HFFc6 (cell line): ENCODE results near the gene DEF6. TPM values are rescaled to one million over a fixed set of nuclear protein-coding genes. Genes with fewer than 3 reads are reported as not detected.

ENCODE experiments used
- DNase-seq: peaks from one replicate; pipeline ENCODE4 v3.0.0-alpha.2; 2018
- H3K27ac Mint-ChIP-seq: 2 replicates; pipeline ENCODE4 v1.8.0; 2020; ENCODE audit warnings: mild to moderate bottlenecking, mixed read lengths
- H3K27me3 Mint-ChIP-seq: 2 replicates; pipeline ENCODE4 v1.8.0; 2021; ENCODE audit warnings: mild to moderate bottlenecking, moderate library complexity, mixed read lengths; ENCODE audit not compliant: insufficient read depth
- H3K36me3 Mint-ChIP-seq: 2 replicates; pipeline ENCODE4 v1.8.0; 2021; ENCODE audit warnings: low read depth, mixed read lengths
- H3K4me1 Mint-ChIP-seq: 2 replicates; pipeline ENCODE4 v1.8.0; 2020; ENCODE audit warnings: low read depth, mixed read lengths
- H3K4me3 Mint-ChIP-seq: 2 replicates; pipeline ENCODE4 v1.8.0; 2020; ENCODE audit warnings: mild to moderate bottlenecking, moderate library complexity, mixed read lengths
- H3K9me3 Mint-ChIP-seq: 2 replicates; pipeline ENCODE4 v1.8.0; 2020; ENCODE audit warnings: mild to moderate bottlenecking, mixed read lengths
- total RNA-seq, 6 experiments: library from RNA; stranded (reverse); fragmentation: NEBNext Ultra II Directional; extraction: Animal tissue kit (Norgen Biotek cat#: 25700); gene quantifications; 2 replicates in 1 of 6; 3 replicates in 5 of 6; pipeline ENCODE4 v1.2.3, GENCODE V29; 2021
- TF ChIP-seq, protein P1 (sequence below): fragments of 200-600 bp; sonication (generic); IDR thresholded peaks from 2 replicates; pipeline ENCODE4 v1.5.0; 2021; ENCODE audit warnings: antibody characterized with exemption, mild to moderate bottlenecking

DEF6 gene
- total RNA-seq, 6 experiments from 2014 or later: 2.8 to 4.8 (median 3.6) TPM

DNA sequence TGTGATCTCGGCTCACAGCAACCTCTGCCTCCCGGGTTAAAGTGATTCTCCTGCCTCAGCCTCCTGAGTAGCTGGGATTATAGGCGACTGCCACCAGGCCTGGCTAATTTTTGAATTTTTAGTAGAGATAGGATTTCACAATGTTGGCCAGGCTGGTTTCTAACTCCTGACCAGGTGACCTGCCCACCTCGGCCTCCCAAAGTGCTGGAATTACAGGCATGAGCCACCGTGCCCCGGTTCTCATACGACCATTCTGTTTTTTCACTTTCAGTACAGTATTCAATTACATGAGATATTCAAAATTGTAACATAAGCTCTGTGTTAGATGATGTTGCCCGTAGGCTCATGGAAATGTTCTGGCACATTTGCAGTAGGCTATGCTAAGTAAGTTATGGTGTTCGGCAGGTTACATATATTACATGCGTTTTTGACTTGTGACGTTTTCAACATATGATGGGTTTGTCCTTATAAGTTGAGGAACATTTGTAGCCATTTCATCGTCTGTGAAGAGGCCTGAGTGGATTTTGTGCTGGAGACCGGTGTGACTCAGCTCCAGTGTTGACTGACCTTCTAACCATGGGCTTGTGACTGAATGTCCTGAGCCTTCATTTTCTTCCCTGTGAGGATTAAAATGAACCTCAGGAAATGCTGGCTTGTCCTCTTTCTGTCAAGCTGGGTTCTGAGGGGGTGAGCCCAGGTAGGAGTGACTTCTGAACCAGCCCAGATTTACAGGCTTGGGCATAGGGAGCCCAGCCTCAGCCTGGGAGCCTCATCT lies 56.9 kb downstream of the DEF6 start:
- peak; percentile 51 for DNase-seq
- Mint-ChIP-seq H3K36me3 (peaks cover 68% of the 10 kb centered on the region), H3K27ac (peak overlapping the region; percentile 82), H3K27me3 (peaks cover 2% of the 10 kb centered on the region; the same call in 1 of the 2 replicates), H3K4me3 (no peak overlapping the region), H3K4me1 (peaks cover 63% of the 10 kb centered on the region), H3K9me3 (no peaks in the 10 kb centered on the region)
- TF ChIP-seq, protein P1, sequence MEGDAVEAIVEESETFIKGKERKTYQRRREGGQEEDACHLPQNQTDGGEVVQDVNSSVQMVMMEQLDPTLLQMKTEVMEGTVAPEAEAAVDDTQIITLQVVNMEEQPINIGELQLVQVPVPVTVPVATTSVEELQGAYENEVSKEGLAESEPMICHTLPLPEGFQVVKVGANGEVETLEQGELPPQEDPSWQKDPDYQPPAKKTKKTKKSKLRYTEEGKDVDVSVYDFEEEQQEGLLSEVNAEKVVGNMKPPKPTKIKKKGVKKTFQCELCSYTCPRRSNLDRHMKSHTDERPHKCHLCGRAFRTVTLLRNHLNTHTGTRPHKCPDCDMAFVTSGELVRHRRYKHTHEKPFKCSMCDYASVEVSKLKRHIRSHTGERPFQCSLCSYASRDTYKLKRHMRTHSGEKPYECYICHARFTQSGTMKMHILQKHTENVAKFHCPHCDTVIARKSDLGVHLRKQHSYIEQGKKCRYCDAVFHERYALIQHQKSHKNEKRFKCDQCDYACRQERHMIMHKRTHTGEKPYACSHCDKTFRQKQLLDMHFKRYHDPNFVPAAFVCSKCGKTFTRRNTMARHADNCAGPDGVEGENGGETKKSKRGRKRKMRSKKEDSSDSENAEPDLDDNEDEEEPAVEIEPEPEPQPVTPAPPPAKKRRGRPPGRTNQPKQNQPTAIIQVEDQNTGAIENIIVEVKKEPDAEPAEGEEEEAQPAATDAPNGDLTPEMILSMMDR: no peak

DNA sequence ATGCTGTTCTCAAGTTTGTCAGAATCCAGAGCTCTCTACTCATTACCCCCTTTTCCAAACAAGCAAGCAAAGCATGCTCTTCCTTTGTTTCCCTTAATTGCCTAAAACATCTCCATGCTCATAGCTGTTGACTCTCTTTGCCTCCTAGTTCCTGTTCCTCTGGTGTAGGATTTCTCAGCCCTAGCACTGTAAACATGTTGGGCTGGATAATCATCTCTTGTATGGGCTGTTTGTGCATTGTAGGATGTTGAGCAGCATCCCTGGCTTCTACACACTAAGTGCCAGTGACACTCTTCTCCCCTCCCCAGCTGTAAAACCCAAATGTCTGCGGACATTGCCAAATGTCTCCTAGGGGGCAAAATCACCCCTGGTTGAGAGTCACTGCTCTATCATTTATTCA lies 58.8 kb downstream of the DEF6 start:
- no peaks in the 10 kb centered on the region for H3K9me3 Mint-ChIP-seq
- H3K27me3 Mint-ChIP-seq: no peaks in the 10 kb centered on the region
- TF ChIP-seq, protein P1: no peak
- H3K36me3 Mint-ChIP-seq: peaks cover 55% of the 10 kb centered on the region
- peaks cover 73% of the 10 kb centered on the region for H3K4me1 Mint-ChIP-seq
- no peak overlapping the region; the same call in 1 of the 2 replicates for H3K27ac Mint-ChIP-seq
- no peak overlapping the region for H3K4me3 Mint-ChIP-seq
- no peak for DNase-seq

DNA sequence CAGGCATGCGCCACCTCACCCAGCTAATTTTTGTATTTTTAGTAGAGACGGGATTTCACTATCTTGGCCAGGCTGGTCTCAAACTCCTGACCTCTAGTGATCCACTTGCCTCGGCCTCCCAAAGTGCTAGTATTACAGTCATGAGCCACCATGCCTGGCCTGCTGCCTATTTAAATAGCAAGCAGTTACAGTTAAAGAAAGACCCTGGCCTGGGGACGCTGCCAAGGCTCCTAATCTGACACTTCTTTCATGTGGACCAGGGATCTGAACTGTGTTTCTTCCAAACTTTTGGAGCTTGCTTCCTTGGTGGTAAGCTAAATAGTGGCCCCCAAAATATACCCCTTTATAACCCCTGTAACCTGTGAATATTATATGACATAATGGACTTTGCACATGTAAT lies 60.1 kb downstream of the DEF6 start:
- H3K27me3 Mint-ChIP-seq: no peaks in the 10 kb centered on the region; the same call in 1 of the 2 replicates
- H3K9me3 Mint-ChIP-seq: no peaks in the 10 kb centered on the region
- DNase-seq: no peak
- H3K4me1 Mint-ChIP-seq: peaks cover 73% of the 10 kb centered on the region
- TF ChIP-seq, protein P1: no peak
- H3K4me3 Mint-ChIP-seq: no peak overlapping the region
- peak overlapping the region; percentile 56; the same call in 1 of the 2 replicates for H3K27ac Mint-ChIP-seq
- H3K36me3 Mint-ChIP-seq: peaks cover 43% of the 10 kb centered on the region

DNA sequence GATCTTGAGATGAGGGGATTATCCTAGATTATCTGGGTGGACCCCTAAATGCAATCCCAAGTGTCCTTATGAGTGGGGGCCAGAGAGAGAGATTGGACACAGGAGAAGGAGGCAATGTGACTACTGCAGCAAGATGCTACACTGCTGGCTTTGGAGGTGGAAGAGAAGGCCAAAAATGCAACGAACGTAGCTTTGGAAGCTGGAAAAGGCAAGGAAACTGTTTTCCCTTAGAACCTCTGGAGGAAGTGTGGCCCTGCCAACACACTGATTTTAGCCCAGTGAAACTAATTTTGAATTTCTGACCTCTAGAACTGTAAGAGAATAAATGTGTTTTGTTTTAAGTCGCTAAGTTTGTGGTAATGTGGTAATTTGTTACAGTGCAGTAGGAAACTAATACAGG lies 60.5 kb downstream of the DEF6 start:
- peaks cover 39% of the 10 kb centered on the region for H3K36me3 Mint-ChIP-seq
- DNase-seq: no peak
- H3K9me3 Mint-ChIP-seq: no peaks in the 10 kb centered on the region
- TF ChIP-seq, protein P1: no peak
- H3K4me1 Mint-ChIP-seq: peaks cover 73% of the 10 kb centered on the region
- no peaks in the 10 kb centered on the region; the same call in 1 of the 2 replicates for H3K27me3 Mint-ChIP-seq
- peak overlapping the region; percentile 56; the same call in 1 of the 2 replicates for H3K27ac Mint-ChIP-seq
- no peak overlapping the region for H3K4me3 Mint-ChIP-seq

- Mint-ChIP-seq H3K27me3 (no peaks in the 10 kb centered on the region; the same call in 1 of the 2 replicates), H3K4me3 (no peak overlapping the region), H3K27ac (peak overlapping the region; percentile 25; the same call in 1 of the 2 replicates), H3K9me3 (no peaks in the 10 kb centered on the region), H3K36me3 (peaks cover 37% of the 10 kb centered on the region), H3K4me1 (peaks cover 72% of the 10 kb centered on the region)
- TF ChIP-seq, protein P1: no peak
- DNase-seq: no peak
Measured at GRCh38 chr6:35359346-35359743, 61.7 kb downstream of the DEF6 start.
